Neural crest cell (in vitro differentiated cells): ENCODE measurements around the gene UBE2K. TPM values are rescaled to one million over a fixed set of nuclear protein-coding genes. Genes with fewer than 3 reads are reported as not detected.

ENCODE experiments used
- DNase-seq: peaks from one replicate; pipeline ENCODE4 v3.0.0; 2021; ENCODE audit warnings: low read depth, mixed read lengths, low spot score
- H3K27ac Mint-ChIP-seq: one replicate; pipeline ENCODE4 v1.8.0; 2021; ENCODE audit warnings: mild to moderate bottlenecking, mixed read lengths; ENCODE audit not compliant: unreplicated experiment
- H3K27me3 Mint-ChIP-seq: 2 replicates; pipeline ENCODE4 v1.8.0; 2021; ENCODE audit warnings: low read depth, mild to moderate bottlenecking, mixed read lengths
- H3K36me3 Mint-ChIP-seq: 2 replicates; pipeline ENCODE4 v1.8.0; 2021; ENCODE audit warnings: low read depth, mild to moderate bottlenecking, mixed read lengths
- H3K4me1 Mint-ChIP-seq: 2 replicates; pipeline ENCODE4 v1.8.0; 2021; ENCODE audit warnings: mixed read lengths
- H3K4me3 Mint-ChIP-seq: one replicate; pipeline ENCODE4 v1.8.0; 2021; ENCODE audit warnings: mild to moderate bottlenecking, mixed read lengths
- H3K9me3 Mint-ChIP-seq: 2 replicates; pipeline ENCODE4 v1.8.0; 2021; ENCODE audit warnings: mixed read lengths
- total RNA-seq: library from RNA; stranded (reverse); gene quantifications from 2 replicates; pipeline ENCODE4 v1.2.1, GENCODE V29; 2021
- TF ChIP-seq, protein P1 (sequence below): fragments of 200-600 bp; sonication (generic); conservative IDR thresholded peaks from 2 replicates; pipeline ENCODE4 v1.5.0; 2021; ENCODE audit warnings: antibody characterized with exemption, mild to moderate bottlenecking

UBE2K gene
- total RNA-seq, 1 donor from 2014 or later = 79.3 TPM

DNA sequence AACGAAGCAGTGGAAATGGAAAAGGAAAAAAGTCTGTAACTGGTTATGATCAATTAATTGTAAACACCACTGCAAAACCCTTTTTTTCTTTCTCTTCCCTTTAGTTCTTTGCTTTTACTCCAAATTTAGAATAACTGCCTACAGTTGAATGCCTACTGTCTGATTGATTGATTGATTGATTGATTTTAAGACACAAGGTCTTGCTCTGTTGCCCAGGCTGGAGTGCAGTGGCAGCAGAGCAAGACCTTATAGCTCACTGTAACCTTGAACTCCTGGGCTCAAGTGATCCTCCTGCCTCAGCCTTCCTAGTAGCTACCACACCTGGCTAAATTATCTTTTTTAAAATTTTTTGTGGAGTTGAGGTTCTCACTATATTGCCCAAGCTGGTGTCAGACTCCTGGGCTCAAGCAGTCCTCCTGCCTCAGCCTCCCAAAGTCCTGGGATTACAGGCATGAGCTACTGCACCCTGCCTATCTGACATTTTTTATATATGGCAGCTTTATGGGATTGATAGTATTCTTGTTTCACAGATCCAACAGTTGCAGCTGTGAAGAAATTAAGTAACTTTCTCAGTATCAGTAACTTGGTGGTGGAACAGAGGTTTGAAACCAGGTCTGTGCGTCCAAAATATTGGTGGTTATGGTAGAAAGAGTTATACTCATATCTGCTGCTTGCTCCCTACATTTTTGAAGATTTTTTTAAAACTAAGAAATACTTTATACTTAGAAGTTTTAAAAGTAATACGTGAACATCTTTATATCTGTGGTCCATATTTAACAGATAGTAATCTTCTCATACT lies 12.4 kb downstream of the UBE2K start:
- no peak for DNase-seq
- Mint-ChIP-seq H3K4me3 (no peak overlapping the region), H3K9me3 (no peaks in the 10 kb centered on the region), H3K27ac (no peak overlapping the region), H3K27me3 (no peaks in the 10 kb centered on the region), H3K36me3 (no peaks in the 10 kb centered on the region), H3K4me1 (peaks cover 26% of the 10 kb centered on the region)
- TF ChIP-seq, protein P1, sequence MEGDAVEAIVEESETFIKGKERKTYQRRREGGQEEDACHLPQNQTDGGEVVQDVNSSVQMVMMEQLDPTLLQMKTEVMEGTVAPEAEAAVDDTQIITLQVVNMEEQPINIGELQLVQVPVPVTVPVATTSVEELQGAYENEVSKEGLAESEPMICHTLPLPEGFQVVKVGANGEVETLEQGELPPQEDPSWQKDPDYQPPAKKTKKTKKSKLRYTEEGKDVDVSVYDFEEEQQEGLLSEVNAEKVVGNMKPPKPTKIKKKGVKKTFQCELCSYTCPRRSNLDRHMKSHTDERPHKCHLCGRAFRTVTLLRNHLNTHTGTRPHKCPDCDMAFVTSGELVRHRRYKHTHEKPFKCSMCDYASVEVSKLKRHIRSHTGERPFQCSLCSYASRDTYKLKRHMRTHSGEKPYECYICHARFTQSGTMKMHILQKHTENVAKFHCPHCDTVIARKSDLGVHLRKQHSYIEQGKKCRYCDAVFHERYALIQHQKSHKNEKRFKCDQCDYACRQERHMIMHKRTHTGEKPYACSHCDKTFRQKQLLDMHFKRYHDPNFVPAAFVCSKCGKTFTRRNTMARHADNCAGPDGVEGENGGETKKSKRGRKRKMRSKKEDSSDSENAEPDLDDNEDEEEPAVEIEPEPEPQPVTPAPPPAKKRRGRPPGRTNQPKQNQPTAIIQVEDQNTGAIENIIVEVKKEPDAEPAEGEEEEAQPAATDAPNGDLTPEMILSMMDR = no peak

- Mint-ChIP-seq H3K4me3 (no peak overlapping the region), H3K27me3 (no peaks in the 10 kb centered on the region), H3K4me1 (peaks cover 24% of the 10 kb centered on the region), H3K27ac (no peak overlapping the region), H3K9me3 (no peaks in the 10 kb centered on the region), H3K36me3 (peaks cover 6% of the 10 kb centered on the region)
- TF ChIP-seq, protein P1 = no peak
- DNase-seq = no peak
Measured at GRCh38 chr4:39712819-39713607, 15.1 kb downstream of the UBE2K start.

GRCh38 chr4:39713691-39714090 lies 15.8 kb downstream of the UBE2K start:
- H3K27me3 Mint-ChIP-seq = no peaks in the 10 kb centered on the region
- H3K4me3 Mint-ChIP-seq = no peak overlapping the region
- no peak for DNase-seq
- peaks cover 17% of the 10 kb centered on the region for H3K4me1 Mint-ChIP-seq
- H3K36me3 Mint-ChIP-seq = peaks cover 7% of the 10 kb centered on the region
- H3K27ac Mint-ChIP-seq = no peak overlapping the region
- TF ChIP-seq, protein P1 = no peak
- H3K9me3 Mint-ChIP-seq = no peaks in the 10 kb centered on the region

- H3K4me3 Mint-ChIP-seq = no peak overlapping the region
- no peak for DNase-seq
- TF ChIP-seq, protein P1 = no peak
- H3K27me3 Mint-ChIP-seq = no peaks in the 10 kb centered on the region
- H3K27ac Mint-ChIP-seq = no peak overlapping the region
- H3K36me3 Mint-ChIP-seq = peaks cover 10% of the 10 kb centered on the region
- no peaks in the 10 kb centered on the region for H3K9me3 Mint-ChIP-seq
- H3K4me1 Mint-ChIP-seq = peaks cover 17% of the 10 kb centered on the region
Measured at GRCh38 chr4:39714166-39714565, 16.2 kb downstream of the UBE2K start.

DNA sequence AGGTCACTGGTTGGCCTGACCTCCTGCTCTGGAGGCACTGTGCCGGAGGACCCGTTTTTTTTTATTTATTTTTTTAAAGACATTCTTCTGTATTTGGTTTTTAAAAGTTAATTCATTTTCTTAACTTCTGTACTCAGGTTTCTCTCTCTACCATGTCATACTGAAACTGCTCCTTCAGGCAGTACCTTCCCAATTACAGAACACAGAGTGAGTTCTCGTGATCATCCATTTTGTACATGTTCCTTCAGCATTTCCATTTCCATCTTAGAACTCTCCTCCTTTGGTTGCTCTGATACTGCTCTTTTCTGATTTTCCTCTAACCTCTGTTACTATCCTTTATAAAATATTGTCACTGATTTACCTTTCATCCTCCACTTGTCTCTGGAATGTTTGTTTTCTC lies 17.9 kb downstream of the UBE2K start:
- H3K9me3 Mint-ChIP-seq = no peaks in the 10 kb centered on the region
- no peak overlapping the region for H3K4me3 Mint-ChIP-seq
- peaks cover 11% of the 10 kb centered on the region for H3K36me3 Mint-ChIP-seq
- H3K27ac Mint-ChIP-seq = no peak overlapping the region
- TF ChIP-seq, protein P1 = no peak
- peaks cover 19% of the 10 kb centered on the region for H3K4me1 Mint-ChIP-seq
- no peaks in the 10 kb centered on the region for H3K27me3 Mint-ChIP-seq
- DNase-seq = no peak
